Measurements from ENCODE around the gene CST4. TPM values are rescaled to one million over a fixed set of nuclear protein-coding genes. Genes with fewer than 3 reads are reported as not detected.

CST4 gene
- polyA plus RNA-seq, 1 of the 3 experiments (the other 2 are of a cell fraction): not detected

GRCh38 chr20:23649830-23650417 is 38.9 kb downstream of the CST4 start:
- Histone ChIP-seq H3K79me2 (ENCODE audit: insufficient read depth) (no peaks in the 10 kb centered on the region), H4K20me1 (ENCODE audit: insufficient read depth) (no peaks in the 10 kb centered on the region), H3K9me2 (no peaks in the 10 kb centered on the region), H3K4me2 (no peak overlapping the region), H3K4me1 (ENCODE audit: control insufficient read depth in 1 of 2, insufficient read depth in 2 of 2, low read depth in 1 of 2, low read length in 1 of 2) (no peaks in the 10 kb centered on the region), H3K9me3 (no peaks in the 10 kb centered on the region), H2AFZ (ENCODE audit: low read depth) (no peak overlapping the region), H3K27me3 (ENCODE audit: insufficient read depth) (no peaks in the 10 kb centered on the region), H3K36me3 (replicated peaks in 1 of 2; ENCODE audit: control insufficient read depth in 1 of 2, insufficient read depth in 2 of 2, low read length in 1 of 2) (no peaks in the 10 kb centered on the region), H3K27ac (ENCODE audit: low read depth in 2 of 2, low read length in 1 of 2) (no peak overlapping the region), H3K9ac (no peak overlapping the region), H3K4me3 (ENCODE audit: low read depth in 2 of 2, low read length in 1 of 2) (no peak overlapping the region), H3F3A (replicated peaks; ENCODE audit: insufficient read depth) (no peaks in the 10 kb centered on the region)
- ChIA-PET CTCF (interaction anchor here (1.2 kb wide), 1 partner anchor 208 kb away, joined by 3 read pairs; no protein-coding TSS in a partner anchor), POLR2A (no interaction called here)
- no peak for DNase-seq
- 9% methylated on average over 1 of the region's 1 CpG for WGBS (ENCODE audit: low lambda C conversion rate)
- TF ChIP-seq RAD21 (IDR thresholded peaks at IDR 0.05; ENCODE audit: low read length): no peak
- TF ChIP-seq SMC3 (IDR thresholded peaks at IDR 0.05; ENCODE audit: low read depth, low read length): no peak
- no peak for TF ChIP-seq GABPA (IDR thresholded peaks at IDR 0.05; ENCODE audit: low read depth)
- no peak for TF ChIP-seq USF2 (IDR thresholded peaks at IDR 0.05; ENCODE audit: borderline replicate concordance, low read depth, low read length)
- TF ChIP-seq EZH2phosphoT487 (IDR thresholded peaks at IDR 0.05; ENCODE audit: borderline replicate concordance, low read depth): no peak
- no peak for TF ChIP-seq FOXJ3 (CRISPR knock-in tag; IDR thresholded peaks at IDR 0.05)
- TF ChIP-seq PBX3 (IDR thresholded peaks at IDR 0.05): no peak
- TF ChIP-seq ELF1 (IDR thresholded peaks at IDR 0.05): no peak
- TF ChIP-seq SIN3A (IDR thresholded peaks at IDR 0.05; ENCODE audit: borderline replicate concordance, low read depth, low read length): no peak
- TF ChIP-seq TEAD4 (IDR thresholded peaks at IDR 0.05; ENCODE audit: borderline replicate concordance, insufficient read depth): no peak

- H3K4me2 ChIP-seq: no peak overlapping the region
- no peaks in the 10 kb centered on the region for H3K9me2 ChIP-seq
- H3K4me1 ChIP-seq (ENCODE audit: control insufficient read depth in 1 of 2, insufficient read depth in 2 of 2, low read depth in 1 of 2, low read length in 1 of 2): no peaks in the 10 kb centered on the region
- no peaks in the 10 kb centered on the region for H4K20me1 ChIP-seq (ENCODE audit: insufficient read depth)
- WGBS (ENCODE audit: low lambda C conversion rate): 51% methylated on average over 2 of the region's 2 CpGs
- no peaks in the 10 kb centered on the region for H3F3A ChIP-seq (replicated peaks; ENCODE audit: insufficient read depth)
- H3K27me3 ChIP-seq (ENCODE audit: insufficient read depth): no peaks in the 10 kb centered on the region
- H3K36me3 ChIP-seq (replicated peaks in 1 of 2; ENCODE audit: control insufficient read depth in 1 of 2, insufficient read depth in 2 of 2, low read length in 1 of 2): no peaks in the 10 kb centered on the region
- H3K27ac ChIP-seq (ENCODE audit: low read depth in 2 of 2, low read length in 1 of 2): no peak overlapping the region
- no peaks in the 10 kb centered on the region for H3K9me3 ChIP-seq
- H3K79me2 ChIP-seq (ENCODE audit: insufficient read depth): no peaks in the 10 kb centered on the region
- H3K9ac ChIP-seq: no peak overlapping the region
- H3K4me3 ChIP-seq (ENCODE audit: low read depth in 2 of 2, low read length in 1 of 2): no peak overlapping the region
- no peak overlapping the region for H2AFZ ChIP-seq (ENCODE audit: low read depth)
- POLR2A ChIA-PET: no interaction called here
- CTCF ChIA-PET: interaction anchor here (1.2 kb wide), 2 partner anchors 19 to 207 kb away, joined by 3 read pairs; no protein-coding TSS in a partner anchor
- DNase-seq: no peak
- TF ChIP-seq PBX3 (IDR thresholded peaks at IDR 0.05) (no peak), GATA2 (CRISPR knock-in tag; IDR thresholded peaks at IDR 0.05) (no peak), MXI1 (IDR thresholded peaks at IDR 0.05; ENCODE audit: low read depth, low read length) (no peak), TCF12 (IDR thresholded peaks at IDR 0.05) (no peak), USF1 (IDR thresholded peaks at IDR 0.05; ENCODE audit: borderline replicate concordance, low read depth) (no peak), GABPA (IDR thresholded peaks at IDR 0.05; ENCODE audit: low read depth) (no peak), CHD2 (IDR thresholded peaks at IDR 0.05; ENCODE audit: low read length, partially characterized antibody) (no peak), FOXJ3 (CRISPR knock-in tag; IDR thresholded peaks at IDR 0.05) (no peak), RAD21 (IDR thresholded peaks at IDR 0.05; ENCODE audit: low read length) (no peak), ZBTB33 (IDR thresholded peaks at IDR 0.05; ENCODE audit: borderline replicate concordance, low read depth) (no peak), FOXM1 (IDR thresholded peaks at IDR 0.05; ENCODE audit: low read depth) (no peak), NFIC (IDR thresholded peaks at IDR 0.05; ENCODE audit: borderline replicate concordance) (no peak), MAX (IDR thresholded peaks at IDR 0.05; ENCODE audit: low read depth) (no peak), IRF3 (IDR thresholded peaks at IDR 0.05; ENCODE audit: low read depth, low read length) (no peak), RCOR1 (IDR thresholded peaks at IDR 0.05; ENCODE audit: low read length) (no peak)
Observed at GRCh38 chr20:23649242-23649641, 39.6 kb downstream of the CST4 start.

Data from SK-N-SH (cell line).